ENCODE results near the gene PCCB. TPM values are rescaled to one million over a fixed set of nuclear protein-coding genes. Genes with fewer than 3 reads are reported as not detected.

Gene PCCB
- total RNA-seq, 4 donors from 2014 or later: 12.9 to 42.8 (median 17.2) TPM

DNA sequence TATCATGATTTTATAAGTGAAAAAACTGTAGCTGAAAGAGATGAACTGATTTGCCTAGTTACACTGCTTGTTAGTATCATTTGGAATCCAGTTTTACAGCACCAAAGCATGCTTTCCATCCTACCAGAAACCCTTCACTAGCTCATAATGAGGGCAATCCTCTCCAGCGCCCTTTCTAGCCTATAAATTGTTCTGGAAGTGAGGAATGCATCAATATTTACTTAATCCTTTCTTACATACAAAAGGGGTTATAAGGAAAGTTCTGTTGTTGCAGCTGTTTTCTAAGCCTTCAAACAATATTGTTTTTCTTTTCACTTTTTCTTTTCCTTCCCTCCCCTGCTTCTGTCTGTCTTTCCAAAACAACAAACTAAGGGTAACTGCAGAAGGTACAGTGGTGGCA lies 11.0 kb upstream of the PCCB start:
- Histone ChIP-seq H3K4me1 (no peaks in the 10 kb centered on the region), H3K36me3 (no peaks in the 10 kb centered on the region), H3K9me3 (no peaks in the 10 kb centered on the region), H3K27me3 (no peaks in the 10 kb centered on the region), H3K4me3 (no peak overlapping the region), H3K27ac (no peak overlapping the region)
- intact Hi-C loops (cut with DNase I; ENCODE audit: low total_unique reads): no loop called here
- no peak for TF ChIP-seq POLR2A (IDR thresholded peaks at IDR 0.05)
- TF ChIP-seq, protein P1, sequence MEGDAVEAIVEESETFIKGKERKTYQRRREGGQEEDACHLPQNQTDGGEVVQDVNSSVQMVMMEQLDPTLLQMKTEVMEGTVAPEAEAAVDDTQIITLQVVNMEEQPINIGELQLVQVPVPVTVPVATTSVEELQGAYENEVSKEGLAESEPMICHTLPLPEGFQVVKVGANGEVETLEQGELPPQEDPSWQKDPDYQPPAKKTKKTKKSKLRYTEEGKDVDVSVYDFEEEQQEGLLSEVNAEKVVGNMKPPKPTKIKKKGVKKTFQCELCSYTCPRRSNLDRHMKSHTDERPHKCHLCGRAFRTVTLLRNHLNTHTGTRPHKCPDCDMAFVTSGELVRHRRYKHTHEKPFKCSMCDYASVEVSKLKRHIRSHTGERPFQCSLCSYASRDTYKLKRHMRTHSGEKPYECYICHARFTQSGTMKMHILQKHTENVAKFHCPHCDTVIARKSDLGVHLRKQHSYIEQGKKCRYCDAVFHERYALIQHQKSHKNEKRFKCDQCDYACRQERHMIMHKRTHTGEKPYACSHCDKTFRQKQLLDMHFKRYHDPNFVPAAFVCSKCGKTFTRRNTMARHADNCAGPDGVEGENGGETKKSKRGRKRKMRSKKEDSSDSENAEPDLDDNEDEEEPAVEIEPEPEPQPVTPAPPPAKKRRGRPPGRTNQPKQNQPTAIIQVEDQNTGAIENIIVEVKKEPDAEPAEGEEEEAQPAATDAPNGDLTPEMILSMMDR (IDR thresholded peaks at IDR 0.05): no peak
- no peak for DNase-seq

DNA sequence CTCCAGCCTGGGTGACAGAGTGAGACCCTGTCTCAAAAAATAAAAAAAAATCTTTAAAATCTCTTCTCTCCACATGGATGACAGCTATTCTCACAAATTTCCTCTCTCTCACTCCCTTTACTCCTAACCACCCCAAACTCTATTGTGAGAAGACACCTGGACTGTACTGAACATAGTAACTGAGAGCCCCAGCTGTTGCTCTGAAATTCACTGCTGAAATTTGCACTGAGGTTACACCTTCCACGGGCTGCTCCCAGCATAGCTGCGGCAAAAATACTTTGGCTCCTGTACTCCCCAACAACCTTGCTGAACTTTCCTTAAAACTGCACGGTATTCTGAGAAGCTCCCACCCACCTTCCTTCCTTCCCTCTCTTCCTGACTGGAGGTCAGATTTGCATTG lies 4.4 kb upstream of the PCCB start:
- no peak overlapping the region for H3K4me3 ChIP-seq
- intact Hi-C loops (cut with DNase I; ENCODE audit: low total_unique reads): no loop called here
- H3K27me3 ChIP-seq: no peaks in the 10 kb centered on the region

DNA sequence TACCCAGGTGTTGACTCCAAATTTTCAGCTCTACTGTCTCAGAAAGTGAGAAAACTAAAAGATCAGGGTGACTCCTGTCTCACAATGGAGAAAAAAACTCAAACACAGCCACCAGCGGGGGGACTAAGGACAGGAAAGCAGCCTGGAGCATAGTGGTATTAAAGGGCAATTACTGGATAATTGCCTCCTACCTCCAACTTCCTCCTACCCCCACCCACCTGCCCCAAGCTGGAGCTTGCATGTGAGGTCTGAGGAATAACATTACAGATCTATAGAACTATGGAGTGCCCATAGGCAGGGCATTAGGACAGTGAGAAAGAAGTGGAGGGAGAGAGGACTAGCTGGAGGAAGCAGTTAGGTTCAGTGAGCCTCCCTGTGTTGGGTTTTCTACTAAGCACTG lies 2.7 kb upstream of the PCCB start:
- Histone ChIP-seq H3K9me3 (no peaks in the 10 kb centered on the region), H3K4me3 (no peak overlapping the region), H3K27me3 (no peaks in the 10 kb centered on the region), H3K27ac (no peak overlapping the region), H3K36me3 (no peaks in the 10 kb centered on the region), H3K4me1 (no peaks in the 10 kb centered on the region)
- intact Hi-C loops (cut with DNase I; ENCODE audit: low total_unique reads): no loop called here
- no peak for DNase-seq
- TF ChIP-seq, protein P1 (IDR thresholded peaks at IDR 0.05): no peak
- no peak for TF ChIP-seq POLR2A (IDR thresholded peaks at IDR 0.05)

More for the DNA sequence above, 4.4 kb upstream of the PCCB start:
- DNase-seq: no peak
- Histone ChIP-seq H3K9me3 (no peaks in the 10 kb centered on the region), H3K27ac (no peak overlapping the region), H3K4me1 (no peaks in the 10 kb centered on the region), H3K36me3 (no peaks in the 10 kb centered on the region)
- TF ChIP-seq, protein P1 (IDR thresholded peaks at IDR 0.05): no peak

DNA sequence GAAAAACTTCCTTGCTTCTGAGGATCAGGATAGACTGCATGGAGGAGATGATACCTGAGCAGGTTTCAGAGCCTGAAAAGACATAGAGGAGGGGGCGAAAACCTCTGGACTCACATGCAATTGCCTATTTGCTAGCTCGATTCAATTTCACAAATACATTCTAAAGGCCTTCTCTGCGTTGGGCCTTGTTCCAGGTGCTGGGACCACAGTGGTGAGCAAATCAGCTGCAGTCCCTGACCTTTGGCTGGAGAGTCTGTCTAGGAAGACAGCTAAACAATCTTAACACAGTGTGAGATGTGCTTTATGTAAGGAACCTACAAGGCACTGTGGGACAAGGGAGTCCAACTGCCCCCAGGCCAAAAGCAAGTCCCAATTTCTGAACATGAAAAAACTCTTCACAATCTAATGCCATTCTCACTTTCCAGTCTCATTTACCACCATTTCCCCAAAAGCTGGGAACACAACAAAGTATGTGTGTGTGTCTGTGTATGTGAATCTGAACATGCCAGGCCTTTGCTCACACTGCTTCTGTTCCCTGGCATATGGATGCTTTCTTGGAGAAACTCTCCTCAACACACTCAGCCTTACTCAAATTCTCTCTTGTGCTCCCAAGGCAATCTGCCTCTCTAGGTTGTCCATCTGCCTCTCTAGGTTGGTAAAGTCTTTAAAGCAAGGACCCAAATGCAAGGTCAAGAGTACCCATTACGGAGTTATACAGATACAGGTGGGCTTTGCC lies 2.1 kb upstream of the PCCB start:
- no peak overlapping the region for H3K4me3 ChIP-seq
- no peak overlapping the region for H3K27ac ChIP-seq
- DNase-seq: no peak
- no peak for TF ChIP-seq POLR2A (IDR thresholded peaks at IDR 0.05)
- TF ChIP-seq, protein P1 (IDR thresholded peaks at IDR 0.05): no peak
- H3K9me3 ChIP-seq: no peaks in the 10 kb centered on the region
- no peaks in the 10 kb centered on the region for H3K27me3 ChIP-seq
- H3K36me3 ChIP-seq: no peaks in the 10 kb centered on the region
- no peaks in the 10 kb centered on the region for H3K4me1 ChIP-seq
- intact Hi-C loops (cut with DNase I; ENCODE audit: low total_unique reads): no loop called here

DNA sequence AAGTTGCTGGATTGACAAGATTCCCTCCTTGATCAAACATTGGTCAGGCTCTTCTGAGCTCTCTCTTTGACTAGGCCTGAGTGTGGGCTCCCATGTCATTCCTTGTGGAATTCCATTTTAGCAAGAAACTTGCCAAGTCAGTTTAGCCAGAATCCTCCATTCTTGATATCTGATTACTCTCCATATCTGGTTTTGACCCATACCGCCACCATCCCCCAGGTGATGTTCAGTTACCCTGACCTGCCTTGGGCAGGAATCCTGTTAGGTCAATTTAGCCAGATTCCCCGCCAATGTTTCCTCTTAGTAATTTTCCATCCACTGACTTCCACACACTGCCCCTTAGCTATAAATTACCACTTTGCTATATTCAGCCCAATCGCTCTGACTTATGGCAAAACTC lies 1.0 kb upstream of the PCCB start:
- Histone ChIP-seq H3K4me3 (no peak overlapping the region), H3K27ac (no peak overlapping the region), H3K27me3 (no peaks in the 10 kb centered on the region), H3K9me3 (no peaks in the 10 kb centered on the region), H3K4me1 (no peaks in the 10 kb centered on the region), H3K36me3 (no peaks in the 10 kb centered on the region)
- DNase-seq: no peak
- TF ChIP-seq, protein P1 (IDR thresholded peaks at IDR 0.05): no peak
- intact Hi-C loops (cut with DNase I; ENCODE audit: low total_unique reads): no loop called here
